Measurements from ENCODE around the gene S100B. TPM values are rescaled to one million over a fixed set of nuclear protein-coding genes. Genes with fewer than 3 reads are reported as not detected.

S100B gene
- total and polyA plus RNA-seq, 9 of the 15 experiments (the other 6 are each of a cell fraction or from before 2014, with no cell fraction given), result not detected

GRCh38 chr21:46639489-46640386, 34.9 kb upstream of the S100B start (continued):
- TF ChIP-seq RNF219 (CRISPR knock-in tag; IDR thresholded peaks at IDR 0.05) (no peak), CC2D1A (IDR thresholded peaks at IDR 0.05) (0 out of 2 replicates have a peak, but pooled peaks have one; percentile 11), FOXA1 (IDR thresholded peaks at IDR 0.05; ENCODE audit: borderline replicate concordance) (no peak), RAD21 (CRISPR knock-in tag; conservative IDR thresholded peaks at IDR 0.05 in 1 of 2, IDR thresholded peaks at IDR 0.05 in 1 of 2) (peak; percentile 16 to 59; a peak in 2 of 4 replicates), EP300 (IDR thresholded peaks at IDR 0.05; ENCODE audit: low read length) (no peak), POLR3G (IDR thresholded peaks at IDR 0.05; ENCODE audit: extremely low read depth, insufficient read length, insufficient replicate concordance) (no peak), CREB3 (tag; conservative IDR thresholded peaks at IDR 0.05; ENCODE audit: low read depth) (no peak), TAF9B (IDR thresholded peaks at IDR 0.05; ENCODE audit: partially characterized antibody) (no peak), HDAC6 (IDR thresholded peaks at IDR 0.05; ENCODE audit: low read depth, low read length) (no peak)

All from K562 (cell line).